WERI-Rb-1 (cell line): Measurements from ENCODE around the gene FTCD.
A peak's percentile ranks its signal among the peaks of the same experiment; 100 is the strongest.
"Not testable (repeated sequence)": the region's sequence is repeated elsewhere in the genome, so short reads cannot be mapped to it uniquely, and the experiment has no call there.

Source experiments
- DNase-seq: peaks from one replicate; pipeline ENCODE4 v3.0.0-alpha.2; 2020
- H3K27ac ChIP-seq: fragments of 250-450 bp; sonication (Bioruptor Pico); 2 replicates; pipeline ENCODE4 v1.5.1; 2020; ENCODE audit warnings: mild to moderate bottlenecking, moderate library complexity
- H3K27me3 ChIP-seq: fragments of 250-450 bp; sonication (Bioruptor Pico); 2 replicates; pipeline ENCODE4 v1.5.1; 2021; ENCODE audit warnings: mild to moderate bottlenecking, low read depth, moderate library complexity; ENCODE audit not compliant: insufficient read depth, severe bottlenecking
- H3K36me3 ChIP-seq: fragments of 250-450 bp; sonication (Bioruptor Pico); 2 replicates; pipeline ENCODE4 v1.5.1; 2020; ENCODE audit warnings: mild to moderate bottlenecking, moderate library complexity
- H3K4me3 ChIP-seq: 2 replicates; pipeline ENCODE4 v1.5.1; 2011; ENCODE audit warnings: low read depth, mild to moderate bottlenecking, control low read depth, low read length
- H3K9me3 ChIP-seq: fragments of 250-450 bp; sonication (Bioruptor Pico); 2 replicates; pipeline ENCODE4 v1.5.1; 2021; ENCODE audit warnings: mild to moderate bottlenecking, moderate library complexity; ENCODE audit not compliant: severe bottlenecking
- TF ChIP-seq, protein P1 (sequence below): IDR thresholded peaks from 2 replicates; pipeline ENCODE4 v1.5.1; 2011; ENCODE audit warnings: low read depth, mild to moderate bottlenecking, control low read depth, inconsistent platforms, low read length

FTCD gene

DNA sequence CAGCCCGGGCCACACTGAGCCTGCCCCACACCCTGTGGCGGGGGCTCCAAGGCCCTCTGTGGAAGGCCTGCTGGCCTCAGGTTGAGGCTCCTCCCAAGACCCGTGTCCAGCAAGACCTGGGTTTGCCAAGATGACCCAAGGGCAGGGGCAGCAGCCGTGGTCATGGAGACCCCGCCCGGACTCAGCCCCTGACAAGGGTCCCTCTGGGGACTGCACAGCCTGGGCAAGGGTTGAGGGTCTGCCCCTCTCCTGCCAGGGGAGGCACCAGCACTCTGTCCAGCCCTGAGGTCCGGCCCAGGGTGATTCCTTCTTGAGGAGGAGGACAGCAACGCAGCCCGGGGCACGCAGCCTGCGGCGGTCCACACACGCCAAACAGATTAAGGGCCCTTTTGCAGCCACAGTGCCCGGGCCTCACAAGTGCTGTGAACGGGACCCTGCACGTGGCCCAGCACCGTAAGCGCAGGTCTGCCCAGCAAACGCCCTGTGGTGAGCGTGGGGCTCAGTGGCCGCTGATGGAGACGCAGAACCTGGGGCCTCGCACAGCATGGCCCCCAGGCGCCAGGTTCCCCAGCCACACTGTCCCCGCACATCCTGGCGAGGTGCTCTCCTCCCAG is 25.5 kb upstream of the FTCD start:
- H3K27ac ChIP-seq = no peak overlapping the region
- no peaks in the 10 kb centered on the region; the same call in 1 of the 2 replicates for H3K36me3 ChIP-seq
- DNase-seq = no peak
- H3K9me3 ChIP-seq = peaks cover 7% of the 10 kb centered on the region
- H3K27me3 ChIP-seq = no peaks in the 10 kb centered on the region
- no peak overlapping the region for H3K4me3 ChIP-seq
- TF ChIP-seq, protein P1, sequence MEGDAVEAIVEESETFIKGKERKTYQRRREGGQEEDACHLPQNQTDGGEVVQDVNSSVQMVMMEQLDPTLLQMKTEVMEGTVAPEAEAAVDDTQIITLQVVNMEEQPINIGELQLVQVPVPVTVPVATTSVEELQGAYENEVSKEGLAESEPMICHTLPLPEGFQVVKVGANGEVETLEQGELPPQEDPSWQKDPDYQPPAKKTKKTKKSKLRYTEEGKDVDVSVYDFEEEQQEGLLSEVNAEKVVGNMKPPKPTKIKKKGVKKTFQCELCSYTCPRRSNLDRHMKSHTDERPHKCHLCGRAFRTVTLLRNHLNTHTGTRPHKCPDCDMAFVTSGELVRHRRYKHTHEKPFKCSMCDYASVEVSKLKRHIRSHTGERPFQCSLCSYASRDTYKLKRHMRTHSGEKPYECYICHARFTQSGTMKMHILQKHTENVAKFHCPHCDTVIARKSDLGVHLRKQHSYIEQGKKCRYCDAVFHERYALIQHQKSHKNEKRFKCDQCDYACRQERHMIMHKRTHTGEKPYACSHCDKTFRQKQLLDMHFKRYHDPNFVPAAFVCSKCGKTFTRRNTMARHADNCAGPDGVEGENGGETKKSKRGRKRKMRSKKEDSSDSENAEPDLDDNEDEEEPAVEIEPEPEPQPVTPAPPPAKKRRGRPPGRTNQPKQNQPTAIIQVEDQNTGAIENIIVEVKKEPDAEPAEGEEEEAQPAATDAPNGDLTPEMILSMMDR = no peak

DNA sequence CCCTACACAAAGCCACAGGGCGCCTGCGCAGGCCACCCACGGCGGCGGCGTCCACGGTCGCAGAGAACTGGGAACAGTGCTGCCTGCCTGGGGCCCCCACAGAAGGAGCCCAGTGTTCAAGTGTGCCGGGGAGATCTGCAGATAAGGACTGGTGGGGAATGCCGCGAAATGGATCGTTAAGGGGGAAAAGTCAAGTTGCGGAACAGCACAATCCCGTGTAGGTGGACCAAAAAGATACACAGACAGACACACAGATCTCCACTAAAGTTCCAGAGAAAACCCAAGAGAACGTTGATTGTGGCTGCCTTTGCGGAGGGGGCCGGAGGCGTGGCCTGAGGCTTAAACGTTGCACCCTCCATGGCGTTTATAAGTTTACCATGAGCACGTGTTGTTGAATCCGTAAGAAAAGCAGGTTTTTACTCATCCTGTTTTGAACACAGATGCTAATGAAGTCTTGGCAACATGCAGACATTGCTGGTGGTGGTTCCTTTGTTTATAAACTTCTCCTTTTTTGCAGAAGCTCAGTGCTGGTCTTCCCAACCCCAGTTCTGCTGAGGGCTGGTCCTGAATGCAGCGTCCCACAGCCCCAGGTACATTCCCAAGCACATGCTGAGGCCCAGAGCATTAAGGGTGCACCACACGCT is 24.8 kb upstream of the FTCD start:
- no peak overlapping the region for H3K27ac ChIP-seq
- no peaks in the 10 kb centered on the region for H3K27me3 ChIP-seq
- H3K36me3 ChIP-seq = no peaks in the 10 kb centered on the region; the same call in 1 of the 2 replicates
- TF ChIP-seq, protein P1 = no peak
- peaks cover 7% of the 10 kb centered on the region for H3K9me3 ChIP-seq
- no peak overlapping the region for H3K4me3 ChIP-seq
- DNase-seq = no peak

DNA sequence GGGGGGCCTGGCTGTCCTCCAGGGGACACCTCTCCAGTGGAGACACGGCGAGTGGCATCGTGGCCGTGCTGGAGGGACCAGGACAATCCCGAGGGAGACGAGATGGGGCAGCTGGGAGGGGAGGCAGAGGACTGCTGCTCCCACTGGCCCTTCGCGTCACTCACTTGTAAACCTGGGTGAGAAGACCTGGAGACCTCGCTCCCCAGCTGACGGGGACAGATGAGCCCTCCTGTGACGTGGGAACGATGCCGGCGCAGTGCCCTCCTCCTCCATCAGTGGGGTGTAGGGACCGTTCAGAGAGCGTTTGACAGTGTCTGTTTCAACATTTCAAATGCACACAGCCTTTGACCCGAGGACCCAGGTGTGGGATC is 24.3 kb upstream of the FTCD start:
- Histone ChIP-seq H3K4me3 (no peak overlapping the region), H3K27me3 (no peaks in the 10 kb centered on the region), H3K27ac (peak overlapping the region; percentile 71; the same call in 1 of the 2 replicates), H3K36me3 (no peaks in the 10 kb centered on the region; the same call in 1 of the 2 replicates), H3K9me3 (peaks cover 7% of the 10 kb centered on the region)
- no peak for DNase-seq
- TF ChIP-seq, protein P1 = no peak

- peaks cover 7% of the 10 kb centered on the region for H3K9me3 ChIP-seq
- TF ChIP-seq, protein P1 = no peak
- no peaks in the 10 kb centered on the region; the same call in 1 of the 2 replicates for H3K36me3 ChIP-seq
- H3K27me3 ChIP-seq = no peaks in the 10 kb centered on the region
- DNase-seq = no peak
- peak overlapping the region; percentile 71 for H3K27ac ChIP-seq
- no peak overlapping the region for H3K4me3 ChIP-seq
Measured at GRCh38 chr21:46178961-46179360, 23.6 kb upstream of the FTCD start.

- H3K36me3 ChIP-seq, H3K27ac ChIP-seq, H3K9me3 ChIP-seq, H3K27me3 ChIP-seq, DNase-seq, H3K4me3 ChIP-seq: not testable (repeated sequence)
Measured at GRCh38 chr21:46176443-46177129, 21.2 kb upstream of the FTCD start.

DNA sequence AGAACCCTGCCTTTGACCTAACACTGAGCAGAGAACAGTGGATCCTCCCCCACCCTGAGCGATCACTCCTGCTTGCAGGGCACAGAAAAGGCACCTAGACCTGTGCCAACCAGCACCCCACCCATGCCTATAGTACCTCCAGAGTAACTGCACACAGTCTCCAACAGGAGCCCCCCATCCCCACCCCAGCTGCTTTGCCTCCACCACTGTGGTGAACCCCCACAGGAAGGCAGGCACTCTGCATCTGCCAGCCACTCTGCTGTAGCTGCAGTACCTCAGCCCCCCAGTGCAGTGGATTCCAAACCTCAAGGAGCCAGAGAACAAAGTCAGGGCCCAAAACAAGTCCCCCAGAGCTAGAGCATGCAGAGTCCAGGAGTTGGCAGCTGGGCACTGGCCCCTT is 18.2 kb upstream of the FTCD start:
- Histone ChIP-seq H3K27ac (no peak overlapping the region), H3K36me3 (no peaks in the 10 kb centered on the region), H3K4me3 (no peak overlapping the region), H3K9me3 (peaks cover 7% of the 10 kb centered on the region), H3K27me3 (no peaks in the 10 kb centered on the region)
- TF ChIP-seq, protein P1 = no peak
- no peak for DNase-seq
